Trophoblast cell (in vitro differentiated cells and primary cell): ENCODE results near the gene FCGR1A.
"Not testable (repeated sequence)": the region's sequence is repeated elsewhere in the genome, so short reads cannot be mapped to it uniquely, and the experiment has no call there.

Experiments
- DNase-seq, 2 donors: peaks; one replicate each; pipeline ENCODE4 v3.0.0-alpha.2; 2016
- H2AFZ ChIP-seq: 2 replicates; pipeline ENCODE4 v1.6.1; 2013; ENCODE audit warnings: low read length, moderate library complexity, mild to moderate bottlenecking; ENCODE audit not compliant: insufficient read depth, poor library complexity
- H2AK5ac ChIP-seq: 2 replicates; pipeline ENCODE4 v1.6.1; 2013; ENCODE audit warnings: mild to moderate bottlenecking, low read length
- H2BK120ac ChIP-seq: 2 replicates; pipeline ENCODE4 v1.6.1; 2013; ENCODE audit warnings: low read length, mild to moderate bottlenecking, moderate library complexity; ENCODE audit not compliant: insufficient read depth, poor library complexity
- H2BK12ac ChIP-seq: 2 replicates; pipeline ENCODE4 v1.6.1; 2013; ENCODE audit warnings: mild to moderate bottlenecking, low read length, moderate library complexity
- H2BK5ac ChIP-seq: 2 replicates; pipeline ENCODE4 v1.6.1; 2013; ENCODE audit warnings: low read length, low read depth, moderate library complexity, mild to moderate bottlenecking; ENCODE audit not compliant: poor library complexity
- H3K14ac ChIP-seq: 2 replicates; pipeline ENCODE4 v1.6.1; 2013; ENCODE audit warnings: mild to moderate bottlenecking, low read length
- H3K18ac ChIP-seq: 2 replicates; pipeline ENCODE4 v1.6.1; 2013; ENCODE audit warnings: mild to moderate bottlenecking, low read length
- H3K23ac ChIP-seq: 2 replicates; pipeline ENCODE4 v1.6.1; 2013; ENCODE audit warnings: low read length
- H3K27ac ChIP-seq: 2 replicates; pipeline ENCODE4 v1.5.1; 2013; ENCODE audit warnings: low read depth, mild to moderate bottlenecking, inconsistent platforms, low read length, moderate library complexity
- H3K27me3 ChIP-seq: 2 replicates; pipeline ENCODE4 v1.6.1; 2013; ENCODE audit warnings: inconsistent platforms, mild to moderate bottlenecking, low read length, moderate library complexity; ENCODE audit not compliant: insufficient read depth
- H3K36me3 ChIP-seq, 2 experiments: 1 replicate in 1 of 2; 2 replicates in 1 of 2; pipeline ENCODE4 v1.6.1; 2013; ENCODE audit warnings: low read length in 2 of 2, mild to moderate bottlenecking in 2 of 2, moderate library complexity in 1 of 2; ENCODE audit not compliant: insufficient read depth in 2 of 2, control insufficient read depth in 1 of 2
- H3K4ac ChIP-seq: 2 replicates; pipeline ENCODE4 v1.6.1; 2013; ENCODE audit warnings: low read depth, mild to moderate bottlenecking, low read length, moderate library complexity
- H3K4me1 ChIP-seq, 2 experiments: 1 replicate in 1 of 2; 2 replicates in 1 of 2; pipeline ENCODE4 v1.6.1; 2013; ENCODE audit warnings: low read length in 2 of 2, mild to moderate bottlenecking in 2 of 2, moderate library complexity in 1 of 2; ENCODE audit not compliant: insufficient read depth in 2 of 2, control insufficient read depth in 1 of 2
- H3K4me2 ChIP-seq: 2 replicates; pipeline ENCODE4 v1.6.1; 2013; ENCODE audit warnings: inconsistent platforms, mild to moderate bottlenecking, low read length, moderate library complexity
- H3K4me3 ChIP-seq: 2 replicates; pipeline ENCODE4 v1.5.1; 2013; ENCODE audit warnings: mild to moderate bottlenecking, low read depth, low read length, inconsistent platforms
- H3K79me1 ChIP-seq: one replicate; pipeline ENCODE4 v1.6.1; 2013; ENCODE audit warnings: low read length
- H3K79me2 ChIP-seq: 2 replicates; pipeline ENCODE4 v1.6.1; 2013; ENCODE audit warnings: low read length, mild to moderate bottlenecking; ENCODE audit not compliant: control insufficient read depth, insufficient read depth, poor library complexity
- H3K9ac ChIP-seq: 2 replicates; pipeline ENCODE4 v1.6.1; 2013; ENCODE audit warnings: mild to moderate bottlenecking, low read length
- H3K9me3 ChIP-seq: 2 replicates; pipeline ENCODE4 v1.6.1; 2013; ENCODE audit warnings: low read depth, mild to moderate bottlenecking, control low read depth, inconsistent platforms, low read length; ENCODE audit not compliant: insufficient read depth
- H4K12ac ChIP-seq: 2 replicates; pipeline ENCODE4 v1.6.1; 2013; ENCODE audit warnings: low read depth, mild to moderate bottlenecking, low read length, moderate library complexity
- H4K8ac ChIP-seq: 2 replicates; pipeline ENCODE4 v1.6.1; 2013; ENCODE audit warnings: low read depth, mild to moderate bottlenecking, low read length, moderate library complexity
- H4K91ac ChIP-seq: one replicate; pipeline ENCODE4 v1.6.1; 2013; ENCODE audit warnings: low read depth, mild to moderate bottlenecking, low read length, moderate library complexity
- WGBS: extraction: QIAGEN DNeasy Blood & Tissue Kit; methylation state at CpG from one replicate; pipeline ENCODE4 v1.1.7; 2013; ENCODE audit warnings: missing lambda C conversion rate; ENCODE audit not compliant: insufficient read length, insufficient coverage; ENCODE audit errors: extremely low coverage; 5-methylcytosine and 5-hydroxymethylcytosine counted together

The FCGR1A gene

GRCh38 chr1:149740590-149741230, 41.8 kb upstream of the FCGR1A start:
- H2AFZ ChIP-seq, H3K9ac ChIP-seq, H4K91ac ChIP-seq, H2BK5ac ChIP-seq, H2BK12ac ChIP-seq, H3K4ac ChIP-seq, H3K79me2 ChIP-seq, H3K14ac ChIP-seq, H3K4me3 ChIP-seq, H3K18ac ChIP-seq, H3K79me1 ChIP-seq, H3K27ac ChIP-seq, DNase-seq, H3K9me3 ChIP-seq, H3K27me3 ChIP-seq, H4K12ac ChIP-seq, H2BK120ac ChIP-seq, H2AK5ac ChIP-seq, H3K36me3 ChIP-seq, H4K8ac ChIP-seq, H3K4me1 ChIP-seq, H3K23ac ChIP-seq: not testable (repeated sequence)
- no CpG with 5 or more reads among the region's 13 CpGs for WGBS
- H3K4me2 ChIP-seq = peak overlapping the region; percentile 47

GRCh38 chr1:149741914-149742313, 40.6 kb upstream of the FCGR1A start:
- not testable (repeated sequence) for H3K27ac ChIP-seq, DNase-seq, H3K79me1 ChIP-seq, H4K12ac ChIP-seq, H2BK120ac ChIP-seq, H2BK5ac ChIP-seq, H3K14ac ChIP-seq, H3K4me2 ChIP-seq, H3K18ac ChIP-seq, H3K4me1 ChIP-seq, H3K9ac ChIP-seq, H2AK5ac ChIP-seq, H2AFZ ChIP-seq, H3K9me3 ChIP-seq, H2BK12ac ChIP-seq, H4K8ac ChIP-seq, H3K27me3 ChIP-seq, H3K79me2 ChIP-seq, H3K23ac ChIP-seq, H3K4ac ChIP-seq, H4K91ac ChIP-seq, H3K4me3 ChIP-seq, H3K36me3 ChIP-seq
- WGBS = no CpG with 5 or more reads among the region's 5 CpGs

- not testable (repeated sequence) for H3K4me1 ChIP-seq, H3K18ac ChIP-seq, H3K9me3 ChIP-seq, H4K91ac ChIP-seq, H2BK5ac ChIP-seq, H2AK5ac ChIP-seq, H3K4me3 ChIP-seq, H3K79me1 ChIP-seq, H2AFZ ChIP-seq, H2BK12ac ChIP-seq, H3K14ac ChIP-seq, H3K79me2 ChIP-seq, H3K9ac ChIP-seq, H3K4ac ChIP-seq, H2BK120ac ChIP-seq, H3K27ac ChIP-seq, H3K23ac ChIP-seq, H4K8ac ChIP-seq, H4K12ac ChIP-seq, H3K27me3 ChIP-seq, H3K36me3 ChIP-seq
- H3K4me2 ChIP-seq = peak overlapping the region; percentile 51
- DNase-seq = peak in 1 of 2 donors; percentile 25
- WGBS = no CpG with 5 or more reads among the region's 41 CpGs
These were observed 35.8 kb upstream of the FCGR1A start for GRCh38 chr1:149746463-149747356.

- not testable (repeated sequence) for H3K18ac ChIP-seq, H3K79me2 ChIP-seq, H3K9ac ChIP-seq, H2BK12ac ChIP-seq, H3K4ac ChIP-seq, H2BK120ac ChIP-seq, H3K9me3 ChIP-seq, H3K79me1 ChIP-seq, H3K27me3 ChIP-seq, H4K8ac ChIP-seq, H3K23ac ChIP-seq, H3K4me3 ChIP-seq, H3K14ac ChIP-seq, H2BK5ac ChIP-seq, H2AFZ ChIP-seq, H3K36me3 ChIP-seq, H2AK5ac ChIP-seq, H4K91ac ChIP-seq, H4K12ac ChIP-seq, H3K27ac ChIP-seq, DNase-seq, H3K4me1 ChIP-seq
- whole genome bisulfite sequencing = no CpG with 5 or more reads among the region's 40 CpGs
- peak overlapping the region; percentile 53 for H3K4me2 ChIP-seq
These were observed 34.9 kb upstream of the FCGR1A start for GRCh38 chr1:149747359-149748143.
